HCT116 (cell line): ENCODE results near the gene SLC34A1. TPM values are rescaled to one million over a fixed set of nuclear protein-coding genes. Genes with fewer than 3 reads are reported as not detected.

ENCODE experiments used
- ATAC-seq: fragments of 200-7000 bp; cut with Tn5 transposase; 2 replicates; pipeline ENCODE4 v1.9.1; 2020; ENCODE audit warnings: mild to moderate bottlenecking, moderate library complexity
- BruUV-seq: library from RNA; stranded (reverse); fragments of 400-500 nt; replicated peaks from 2 replicates; lab custom pipeline; 2021; lab: Mats Ljungman, UMichigan
- CTCF ChIA-PET: fragments of 300-600 bp; sonication (Branson Sonifier 250); formaldehyde crosslinking; loops from one replicate; lab custom pipeline; 2021; ENCODE audit warnings: antibody characterized with exemption; lab: Charles Lee
- POLR2A ChIA-PET: fragments of 300-600, 350-600 bp; sonication (Branson Sonifier 250); formaldehyde crosslinking; loops from one replicate; lab custom pipeline; 2021; ENCODE audit warnings: antibody characterized with exemption; lab: Charles Lee
- RAD21 ChIA-PET, 2 experiments: fragments of 300-600 bp; sonication (Branson Sonifier 250); formaldehyde crosslinking; loops; one replicate each; lab custom pipeline; 2023; ENCODE audit warnings: low total read pairs in 2 of 2; ENCODE audit not compliant: uncharacterized antibody in 2 of 2, unreplicated experiment in 2 of 2, low non-redundant PET in 1 of 2; lab: Charles Lee
- DNase-seq: peaks from one replicate; pipeline ENCODE4 v3.0.0-alpha.2; 2010; ENCODE audit warnings: low read depth, low spot score
- H2AFZ ChIP-seq: fragments of 200-600 bp; shearing (Covaris generic), sonication (generic); 2 replicates; pipeline ENCODE4 v1.6.1; 2017; ENCODE audit warnings: low read depth, mixed run types, mixed read lengths, antibody characterized with exemption, low read length; ENCODE audit not compliant: poor library complexity, severe bottlenecking
- H3K27ac ChIP-seq: 2 replicates; pipeline ENCODE4 v1.5.1; 2012; ENCODE audit warnings: low read depth, low read length
- H3K27me3 ChIP-seq: fragments of 200-600 bp; sonication (generic); 2 replicates; pipeline ENCODE4 v1.6.1; 2016; ENCODE audit warnings: mixed run types, low read length, mixed read lengths; ENCODE audit not compliant: insufficient read depth
- H3K36me3 ChIP-seq, 2 experiments: fragments of 200-500 bp in 1 of 2; fragments of 200-600 bp in 1 of 2; sonication (Bioruptor generic) in 1 of 2; sonication (generic) in 1 of 2; 2 replicates each; pipeline versions ENCODE4 v1.5.1 to v1.6.1; 2014 to 2016; ENCODE audit warnings: low read length in 2 of 2, inconsistent platforms in 1 of 2, mixed read lengths in 1 of 2, mixed run types in 1 of 2; ENCODE audit not compliant: insufficient read depth in 2 of 2, control insufficient read depth in 1 of 2
- H3K4me1 ChIP-seq, 2 experiments: fragments of 200-600 bp in 1 of 2; sonication (generic) in 1 of 2; 2 replicates each; pipeline versions ENCODE4 v1.5.1 to v1.6.1; 2012 to 2017; ENCODE audit warnings: low read length in 2 of 2, inconsistent platforms in 1 of 2, mild to moderate bottlenecking in 1 of 2, mixed read lengths in 1 of 2, mixed run types in 1 of 2, moderate library complexity in 1 of 2; ENCODE audit not compliant: insufficient read depth in 2 of 2, control insufficient read depth in 1 of 2
- H3K4me2 ChIP-seq: fragments of 200-600 bp; sonication (generic); 2 replicates; pipeline ENCODE4 v1.6.1; 2017; ENCODE audit warnings: mixed run types, low read length, mixed read lengths
- H3K4me3 ChIP-seq, 2 experiments: fragments of 200-600 bp in 1 of 2; sonication (generic) in 1 of 2; replicated peaks in 1 of 2; 2 replicates each; pipeline ENCODE4 v1.5.1; 2011 to 2016; ENCODE audit warnings: low read length in 2 of 2, control low read depth in 1 of 2, low read depth in 1 of 2, mild to moderate bottlenecking in 1 of 2, mixed read lengths in 1 of 2, mixed run types in 1 of 2
- H3K79me2 ChIP-seq: fragments of 200-600 bp; sonication (generic); 2 replicates; pipeline ENCODE4 v1.6.1; 2017; ENCODE audit warnings: mild to moderate bottlenecking, mixed run types, low read length, moderate library complexity, mixed read lengths; ENCODE audit not compliant: insufficient read depth
- H3K9ac ChIP-seq: fragments of 200-600 bp; sonication (generic); 2 replicates; pipeline ENCODE4 v1.6.1; 2016; ENCODE audit warnings: low read length, mixed read lengths
- H3K9me2 ChIP-seq: fragments of 200-600 bp; sonication (generic), shearing (Covaris generic); 2 replicates; pipeline ENCODE4 v1.6.1; 2017; ENCODE audit warnings: mixed run types, mild to moderate bottlenecking, moderate library complexity; ENCODE audit not compliant: insufficient read depth
- H3K9me3 ChIP-seq, 2 experiments: fragments of 200-500 bp in 1 of 2; fragments of 200-600 bp in 1 of 2; sonication (Bioruptor generic) in 1 of 2; sonication (generic) in 1 of 2; 2 replicates each; pipeline ENCODE4 v1.6.1; 2014 to 2017; ENCODE audit warnings: low read length in 2 of 2, mixed read lengths in 2 of 2, inconsistent platforms in 1 of 2, low read depth in 1 of 2, mild to moderate bottlenecking in 1 of 2, mixed run types in 1 of 2, moderate library complexity in 1 of 2; ENCODE audit not compliant: control insufficient read depth in 1 of 2, insufficient read depth in 1 of 2
- H4K20me1 ChIP-seq: fragments of 200-600 bp; sonication (generic), shearing (Covaris generic); 2 replicates; pipeline ENCODE4 v1.6.1; 2017; ENCODE audit warnings: mixed run types, mild to moderate bottlenecking, moderate library complexity; ENCODE audit not compliant: insufficient read depth
- CTCF ChIP-seq, 3 experiments: fragments of 200-600 bp in 1 of 3; sonication (generic) in 1 of 3; IDR thresholded peaks in 2 of 3; conservative IDR thresholded peaks in 1 of 3; 2 replicates each; pipeline ENCODE4 v1.5.1; 2012 to 2017; ENCODE audit warnings: low read depth in 2 of 3, low read length in 2 of 3, antibody characterized with exemption in 1 of 3, borderline replicate concordance in 1 of 3, control low read depth in 1 of 3, mild to moderate bottlenecking in 1 of 3, mixed read lengths in 1 of 3, mixed run types in 1 of 3, moderate library complexity in 1 of 3; ENCODE audit not compliant: insufficient read depth in 1 of 3
- EGR1 ChIP-seq: IDR thresholded peaks from 2 replicates; pipeline ENCODE4 v1.6.1; 2012; ENCODE audit warnings: low read depth
- ELF1 ChIP-seq: IDR thresholded peaks from 2 replicates; pipeline ENCODE4 v1.6.1; 2012; ENCODE audit warnings: low read depth, borderline replicate concordance
- EZH2 ChIP-seq: fragments of 200-600 bp; sonication (generic); IDR thresholded peaks from 2 replicates; pipeline ENCODE4 v1.6.1; 2017; ENCODE audit warnings: antibody characterized with exemption, mixed run types
- EZH2phosphoT487 ChIP-seq: fragments of 200-600 bp; IDR thresholded peaks from 2 replicates; pipeline ENCODE4 v1.6.1; 2018; ENCODE audit warnings: antibody characterized with exemption, borderline replicate concordance
- JUND ChIP-seq: IDR thresholded peaks from 2 replicates; pipeline ENCODE4 v1.6.1; 2012
- POLR2A ChIP-seq: IDR thresholded peaks from 2 replicates; pipeline ENCODE4 v1.7.0; 2011; ENCODE audit warnings: borderline replicate concordance; ENCODE audit not compliant: insufficient read depth, insufficient read length; ENCODE audit errors: extremely low read depth
- POLR2AphosphoS5 ChIP-seq: IDR thresholded peaks from 2 replicates; pipeline ENCODE4 v1.6.1; 2011; ENCODE audit warnings: mild to moderate bottlenecking, low read depth, low read length, moderate library complexity
- RAD21 ChIP-seq: IDR thresholded peaks from 2 replicates; pipeline ENCODE4 v1.6.1; 2012; ENCODE audit warnings: low read depth, mild to moderate bottlenecking
- SIN3A ChIP-seq: IDR thresholded peaks from 2 replicates; pipeline ENCODE4 v1.6.1; 2012; ENCODE audit warnings: low read depth
- TCF7L2 ChIP-seq: IDR thresholded peaks from 2 replicates; pipeline ENCODE4 v1.7.0; 2011; ENCODE audit warnings: borderline replicate concordance, inconsistent platforms; ENCODE audit not compliant: insufficient read depth, insufficient read length; ENCODE audit errors: extremely low read depth
- YY1 ChIP-seq: IDR thresholded peaks from 2 replicates; pipeline ENCODE4 v1.6.1; 2011; ENCODE audit warnings: low read length, low read depth, moderate library complexity, mild to moderate bottlenecking; ENCODE audit not compliant: insufficient replicate concordance; ENCODE audit errors: extremely low read depth
- ZNF274 ChIP-seq: fragments of 200-500 bp; sonication (Bioruptor generic); IDR thresholded peaks from 2 replicates; pipeline ENCODE4 v1.6.1; 2014; ENCODE audit warnings: mild to moderate bottlenecking, low read depth, low read length, inconsistent platforms
- intact Hi-C: fragments of 100-400 bp; cut with micrococcal nuclease; formaldehyde crosslinking; loops from 2 replicates; pipeline ENCODE4 v1.10.0; 2022
- total RNA-seq: library from RNA; stranded (reverse); gene quantifications from one replicate; pipeline ENCODE4 v1.2.1, GENCODE V29; 2021; ENCODE audit not compliant: unreplicated experiment
- TF ChIP-seq, protein P1 (sequence below): IDR thresholded peaks from 2 replicates; pipeline ENCODE4 v1.6.1; 2011; ENCODE audit warnings: mild to moderate bottlenecking, low read length, moderate library complexity; ENCODE audit not compliant: insufficient replicate concordance; ENCODE audit errors: extremely low read depth
- TF ChIP-seq, protein P2 (sequence below): IDR thresholded peaks from 2 replicates; pipeline ENCODE4 v1.6.1; 2012
- TF ChIP-seq, protein P3 (sequence below): IDR thresholded peaks from 2 replicates; pipeline ENCODE4 v1.6.1; 2012

Gene SLC34A1
- total RNA-seq, 1 experiment from 2014 or later = not detected

- Histone ChIP-seq H3K27ac (no peak overlapping the region), H3K4me2 (no peak overlapping the region), H3K4me3 (no peak overlapping the region), H3K36me3 (no peaks in the 10 kb centered on the region), H3K27me3 (no peaks in the 10 kb centered on the region), H3K9me2 (no peaks in the 10 kb centered on the region), H4K20me1 (no peaks in the 10 kb centered on the region), H3K79me2 (no peaks in the 10 kb centered on the region), H2AFZ (no peak overlapping the region), H3K4me1 (peaks cover 7 to 24% of the 10 kb centered on the region in 2 experiments; a peak in 3 of 4 replicates), H3K9me3 (peaks cover 0 to 4% of the 10 kb centered on the region in 2 experiments; a peak in 1 of 4 replicates), H3K9ac (no peak overlapping the region)
- POLR2A ChIA-PET = no interaction called here
- BruUV-seq = no TSS peak
- intact Hi-C loops = no loop called here
- no peak for ATAC-seq
- CTCF ChIA-PET = interaction anchor here (2.0 kb wide), 1 partner anchor 11 kb away, joined by 5 read pairs; no protein-coding TSS in a partner anchor
- TF ChIP-seq CTCF (IDR thresholded peaks at IDR 0.05 in 2 of 3, conservative IDR thresholded peaks at IDR 0.05 in 1 of 3; ENCODE audit: borderline replicate concordance in 1 of 3, insufficient read depth in 1 of 3, low read depth in 2 of 3, low read length in 2 of 3) = no peak
- TF ChIP-seq YY1 = no peak
- TF ChIP-seq EZH2phosphoT487 = no peak
- no peak for TF ChIP-seq POLR2A
- RAD21 ChIA-PET = no interaction called here
- DNase-seq = no peak
Observed at GRCh38 chr5:177359451-177359851, 24.8 kb upstream of the SLC34A1 start.

GRCh38 chr5:177359860-177360259 lies 24.4 kb upstream of the SLC34A1 start:
- no peaks in the 10 kb centered on the region for H3K27me3 ChIP-seq
- no peak overlapping the region for H3K9ac ChIP-seq
- DNase-seq = no peak
- ChIA-PET POLR2A (interaction anchor here (0.9 kb wide), 1 partner anchor 8 kb away, joined by 3 read pairs; the partner anchor contains the start of gene LMAN2), CTCF (no interaction called here), RAD21 (no interaction called here)
- no peak for ATAC-seq
- H2AFZ ChIP-seq = no peak overlapping the region
- H3K4me2 ChIP-seq = no peak overlapping the region
- H3K9me3 ChIP-seq = peaks cover 0 to 4% of the 10 kb centered on the region in 2 experiments; a peak in 1 of 4 replicates
- H3K4me1 ChIP-seq = peaks cover 7 to 24% of the 10 kb centered on the region in 2 experiments; a peak in 3 of 4 replicates
- H3K9me2 ChIP-seq = no peaks in the 10 kb centered on the region
- no peak overlapping the region for H3K4me3 ChIP-seq
- BruUV-seq = no TSS peak
- H4K20me1 ChIP-seq = no peaks in the 10 kb centered on the region
- H3K36me3 ChIP-seq = no peaks in the 10 kb centered on the region
- H3K79me2 ChIP-seq = no peaks in the 10 kb centered on the region
- intact Hi-C loops = no loop called here
- H3K27ac ChIP-seq = no peak overlapping the region
- TF ChIP-seq YY1 = no peak
- no peak for TF ChIP-seq POLR2AphosphoS5
- TF ChIP-seq EGR1 = no peak
- TF ChIP-seq ZNF274 = no peak
- TF ChIP-seq ELF1 = no peak
- TF ChIP-seq RAD21 = no peak
- TF ChIP-seq, protein P1, sequence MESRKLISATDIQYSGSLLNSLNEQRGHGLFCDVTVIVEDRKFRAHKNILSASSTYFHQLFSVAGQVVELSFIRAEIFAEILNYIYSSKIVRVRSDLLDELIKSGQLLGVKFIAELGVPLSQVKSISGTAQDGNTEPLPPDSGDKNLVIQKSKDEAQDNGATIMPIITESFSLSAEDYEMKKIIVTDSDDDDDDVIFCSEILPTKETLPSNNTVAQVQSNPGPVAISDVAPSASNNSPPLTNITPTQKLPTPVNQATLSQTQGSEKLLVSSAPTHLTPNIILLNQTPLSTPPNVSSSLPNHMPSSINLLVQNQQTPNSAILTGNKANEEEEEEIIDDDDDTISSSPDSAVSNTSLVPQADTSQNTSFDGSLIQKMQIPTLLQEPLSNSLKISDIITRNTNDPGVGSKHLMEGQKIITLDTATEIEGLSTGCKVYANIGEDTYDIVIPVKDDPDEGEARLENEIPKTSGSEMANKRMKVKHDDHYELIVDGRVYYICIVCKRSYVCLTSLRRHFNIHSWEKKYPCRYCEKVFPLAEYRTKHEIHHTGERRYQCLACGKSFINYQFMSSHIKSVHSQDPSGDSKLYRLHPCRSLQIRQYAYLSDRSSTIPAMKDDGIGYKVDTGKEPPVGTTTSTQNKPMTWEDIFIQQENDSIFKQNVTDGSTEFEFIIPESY = no peak
- no peak for TF ChIP-seq JUND
- TF ChIP-seq SIN3A = no peak
- TF ChIP-seq, protein P2, sequence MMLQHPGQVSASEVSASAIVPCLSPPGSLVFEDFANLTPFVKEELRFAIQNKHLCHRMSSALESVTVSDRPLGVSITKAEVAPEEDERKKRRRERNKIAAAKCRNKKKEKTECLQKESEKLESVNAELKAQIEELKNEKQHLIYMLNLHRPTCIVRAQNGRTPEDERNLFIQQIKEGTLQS = no peak
- TF ChIP-seq, protein P3, sequence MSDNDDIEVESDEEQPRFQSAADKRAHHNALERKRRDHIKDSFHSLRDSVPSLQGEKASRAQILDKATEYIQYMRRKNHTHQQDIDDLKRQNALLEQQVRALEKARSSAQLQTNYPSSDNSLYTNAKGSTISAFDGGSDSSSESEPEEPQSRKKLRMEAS = no peak
- no peak for TF ChIP-seq EZH2phosphoT487
- TF ChIP-seq POLR2A = no peak
- TF ChIP-seq EZH2 = no peak
- TF ChIP-seq TCF7L2 = no peak
